ENCODE results near the gene LETMD1. TPM values are rescaled to one million over a fixed set of nuclear protein-coding genes. Genes with fewer than 3 reads are reported as not detected.

LETMD1 gene
- total and polyA plus RNA-seq, 2 of the 13 experiments (the other 11 are each of a cell fraction or from before 2014, with no cell fraction given): 43.3 to 87.7 TPM

DNA sequence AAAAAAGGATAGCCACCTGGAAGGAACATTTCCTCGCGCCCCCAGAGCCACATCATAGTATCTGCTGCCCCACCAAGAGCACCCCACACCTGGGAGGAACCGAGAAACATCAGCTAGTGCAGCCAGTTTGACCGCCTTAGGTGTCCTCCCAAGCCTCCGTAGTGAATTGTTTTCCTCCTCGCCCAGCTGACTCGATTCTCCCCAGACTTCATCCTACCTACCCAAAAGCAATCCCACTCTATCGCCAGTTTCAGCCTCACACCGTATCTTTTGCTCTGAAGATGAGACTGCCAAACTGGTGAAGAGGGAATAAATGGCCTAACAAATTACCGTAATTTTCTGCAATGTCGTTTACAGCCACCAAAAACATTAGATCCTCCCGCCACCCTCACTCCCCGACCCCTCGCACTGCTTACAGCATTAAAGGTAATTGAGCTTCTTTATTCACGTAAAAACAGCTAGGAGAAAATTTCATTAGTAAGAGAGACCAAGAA lies 20.7 kb upstream of the LETMD1 start:
- no peak for FAIRE-seq
- H3K9me3 ChIP-seq (ENCODE audit: low read length): no peaks in the 10 kb centered on the region
- no peaks in the 10 kb centered on the region for H4K20me1 ChIP-seq (ENCODE audit: insufficient read depth, low read length)
- POLR2A ChIA-PET: interaction anchor here (0.6 to 4.4 kb wide), 9 partner anchors 10 to 263 kb away, joined by 3 to 24 read pairs (median 12); partner anchors contain the start of genes ATF1, CSRNP2 and DAZAP2
- BruUV-seq (replicated peaks): no TSS peak
- in situ Hi-C loops (cut with HindIII; ENCODE audit: extremely low pct_ligation_motif_present, low pct_unique_long_range_greater_than_20kb) (loop anchor here (10.0 kb wide), 1 partner anchor 203 kb away; no protein-coding TSS in a partner anchor), intact Hi-C loops (cut with micrococcal nuclease; ENCODE audit: unreplicated experiment) (loop anchor here (2.0 to 10.0 kb wide), 2 partner anchors 47 to 1903 kb away; no protein-coding TSS in a partner anchor)
- H3K9ac ChIP-seq (ENCODE audit: insufficient read depth, low read depth, low read length): peak overlapping the region; percentile 48
- 45% methylated on average over 14 of the region's 15 CpGs for WGBS (ENCODE audit: low lambda C conversion rate)
- no peak for ATAC-seq
- CTCF ChIA-PET (ENCODE audit: low intra/inter-chr PET ratio, low total read pairs): interaction anchor here (1.4 kb wide), 1 partner anchor 202 kb away, joined by 4 read pairs; no protein-coding TSS in a partner anchor
- H3K4me1 ChIP-seq (ENCODE audit: insufficient read depth, low read length): peaks cover 60% of the 10 kb centered on the region
- H3K27ac ChIP-seq (ENCODE audit: extremely low read length, insufficient read depth, low read length): peak overlapping the region; percentile 19
- H3K4me2 ChIP-seq (ENCODE audit: low read depth, low read length): peak overlapping the region; percentile 75
- H3K79me2 ChIP-seq (ENCODE audit: insufficient read depth, low read length): peaks cover 29% of the 10 kb centered on the region
- no peaks in the 10 kb centered on the region for H3K36me3 ChIP-seq (replicated peaks in 1 of 2; ENCODE audit: control insufficient read depth in 1 of 2, insufficient read depth in 2 of 2, low read length in 2 of 2)
- H3K27me3 ChIP-seq (ENCODE audit: control insufficient read depth in 1 of 2, insufficient read depth in 2 of 2, low read length in 2 of 2): no peaks in the 10 kb centered on the region; a peak in 1 of 5 replicates
- peak overlapping the region; percentile 39 for H2AFZ ChIP-seq (ENCODE audit: low read length)
- TF ChIP-seq, protein P1, sequence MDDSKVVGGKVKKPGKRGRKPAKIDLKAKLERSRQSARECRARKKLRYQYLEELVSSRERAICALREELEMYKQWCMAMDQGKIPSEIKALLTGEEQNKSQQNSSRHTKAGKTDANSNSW (CRISPR knock-in tag; IDR thresholded peaks at IDR 0.05; ENCODE audit: borderline replicate concordance): no peak
- TF ChIP-seq GZF1 (CRISPR knock-in tag; IDR thresholded peaks at IDR 0.05): peak; percentile 98
- no peak for TF ChIP-seq AGO1 (IDR thresholded peaks at IDR 0.05; ENCODE audit: low read depth, low read length, poor library complexity, severe bottlenecking)
- TF ChIP-seq GLI4 (CRISPR knock-in tag; IDR thresholded peaks at IDR 0.05; ENCODE audit: borderline replicate concordance): no peak
- no peak for DNase-seq (ENCODE audit: low spot score)
- peak overlapping the region; percentile 38 to 60 (median 44) for H3K4me3 ChIP-seq (replicated peaks in 1 of 3; ENCODE audit: insufficient read depth in 1 of 3, low read depth in 2 of 3, low read length in 3 of 3)

DNA sequence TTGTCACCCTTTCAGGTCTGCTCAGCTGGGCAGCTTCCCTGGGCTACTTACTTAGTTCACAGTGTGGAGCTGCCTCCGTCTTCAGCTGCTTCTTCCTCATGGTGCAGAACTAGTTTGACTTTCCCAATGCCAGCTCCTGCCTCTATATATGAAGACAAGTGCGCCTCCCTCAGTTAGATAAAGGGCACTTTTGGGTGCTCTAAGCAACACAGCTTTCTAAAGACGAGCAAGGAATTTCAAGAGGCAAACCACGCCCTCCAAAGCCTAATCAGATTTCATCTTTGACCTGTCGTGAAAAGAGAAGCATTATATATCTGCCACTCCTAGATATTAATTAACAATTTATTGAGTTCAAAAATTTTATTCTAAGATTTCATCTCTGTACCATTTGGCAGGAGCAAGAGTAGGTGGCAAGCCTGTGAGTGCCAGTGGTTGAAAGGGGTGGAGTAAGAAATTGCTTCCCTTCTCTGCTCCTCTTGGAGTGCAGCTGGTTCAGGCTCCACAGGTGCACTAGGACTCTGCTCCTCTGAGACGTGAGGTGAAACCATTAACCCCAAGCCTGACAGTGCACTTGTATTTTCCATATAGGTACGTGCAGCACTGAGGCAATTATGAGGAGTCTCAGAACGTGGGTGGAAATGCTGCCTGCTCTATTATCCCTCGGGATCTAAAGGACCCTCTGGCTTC lies 19.9 kb upstream of the LETMD1 start:
- Histone ChIP-seq H3K9me3 (ENCODE audit: low read length) (no peaks in the 10 kb centered on the region), H3K4me2 (ENCODE audit: low read depth, low read length) (peak overlapping the region; percentile 75), H3K36me3 (replicated peaks in 1 of 2; ENCODE audit: control insufficient read depth in 1 of 2, insufficient read depth in 2 of 2, low read length in 2 of 2) (no peaks in the 10 kb centered on the region), H3K4me1 (ENCODE audit: insufficient read depth, low read length) (peaks cover 56% of the 10 kb centered on the region), H4K20me1 (ENCODE audit: insufficient read depth, low read length) (no peaks in the 10 kb centered on the region), H3K9ac (ENCODE audit: insufficient read depth, low read depth, low read length) (peak overlapping the region; percentile 24; the same call in 1 of the 2 replicates), H3K4me3 (replicated peaks in 1 of 3; ENCODE audit: insufficient read depth in 1 of 3, low read depth in 2 of 3, low read length in 3 of 3) (peak overlapping the region; percentile 38 to 60 (median 44)), H3K27me3 (ENCODE audit: control insufficient read depth in 1 of 2, insufficient read depth in 2 of 2, low read length in 2 of 2) (no peaks in the 10 kb centered on the region; a peak in 1 of 5 replicates), H3K79me2 (ENCODE audit: insufficient read depth, low read length) (peaks cover 20% of the 10 kb centered on the region), H2AFZ (ENCODE audit: low read length) (peak overlapping the region; percentile 54), H3K27ac (ENCODE audit: extremely low read length, insufficient read depth, low read length) (no peak overlapping the region)
- ChIA-PET CTCF (ENCODE audit: low intra/inter-chr PET ratio, low total read pairs) (interaction anchor here (1.4 kb wide), 1 partner anchor 203 kb away, joined by 4 read pairs; no protein-coding TSS in a partner anchor), POLR2A (interaction anchor here (0.6 to 4.4 kb wide), 6 partner anchors 16 to 264 kb away, joined by 3 to 24 read pairs (median 5); partner anchors contain the start of genes ATF1 and CSRNP2)
- BruUV-seq (replicated peaks): no TSS peak
- no peak for FAIRE-seq
- under 1% methylated on average over 9 of the region's 9 CpGs for WGBS (ENCODE audit: low lambda C conversion rate)
- in situ Hi-C loops (cut with HindIII; ENCODE audit: extremely low pct_ligation_motif_present, low pct_unique_long_range_greater_than_20kb) (loop anchor here (10.0 kb wide), 1 partner anchor 203 kb away; no protein-coding TSS in a partner anchor), intact Hi-C loops (cut with micrococcal nuclease; ENCODE audit: unreplicated experiment) (loop anchor here (2.0 to 10.0 kb wide), 3 partner anchors 203 to 1903 kb away; partner anchors contain the start of gene ATF1)
- peak; percentile 70 for DNase-seq (ENCODE audit: low spot score)
- no peak for ATAC-seq
- no peak for TF ChIP-seq TEAD2 (CRISPR knock-in tag; IDR thresholded peaks at IDR 0.05)
- TF ChIP-seq PHF5A (CRISPR knock-in tag; IDR thresholded peaks at IDR 0.05; ENCODE audit: low read depth, unreplicated experiment): peak; percentile 45
- no peak for TF ChIP-seq ZNF468 (CRISPR knock-in tag; IDR thresholded peaks at IDR 0.05)
- 0 out of 2 replicates have a peak, but pooled peaks have one; percentile 13 for TF ChIP-seq RARA (CRISPR knock-in tag; IDR thresholded peaks at IDR 0.05)
- TF ChIP-seq, protein P2, sequence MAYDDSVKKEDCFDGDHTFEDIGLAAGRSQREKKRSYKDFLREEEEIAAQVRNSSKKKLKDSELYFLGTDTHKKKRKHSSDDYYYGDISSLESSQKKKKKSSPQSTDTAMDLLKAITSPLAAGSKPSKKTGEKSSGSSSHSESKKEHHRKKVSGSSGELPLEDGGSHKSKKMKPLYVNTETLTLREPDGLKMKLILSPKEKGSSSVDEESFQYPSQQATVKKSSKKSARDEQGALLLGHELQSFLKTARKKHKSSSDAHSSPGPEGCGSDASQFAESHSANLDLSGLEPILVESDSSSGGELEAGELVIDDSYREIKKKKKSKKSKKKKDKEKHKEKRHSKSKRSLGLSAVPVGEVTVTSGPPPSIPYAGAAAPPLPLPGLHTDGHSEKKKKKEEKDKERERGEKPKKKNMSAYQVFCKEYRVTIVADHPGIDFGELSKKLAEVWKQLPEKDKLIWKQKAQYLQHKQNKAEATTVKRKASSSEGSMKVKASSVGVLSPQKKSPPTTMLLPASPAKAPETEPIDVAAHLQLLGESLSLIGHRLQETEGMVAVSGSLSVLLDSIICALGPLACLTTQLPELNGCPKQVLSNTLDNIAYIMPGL (CRISPR knock-in tag; IDR thresholded peaks at IDR 0.05; ENCODE audit: borderline replicate concordance in 1 of 2, low read depth in 1 of 2): peak in 1 of 2 experiments; percentile 49; a peak in 2 of 4 replicates
- no peak for TF ChIP-seq ZNF446 (CRISPR knock-in tag; IDR thresholded peaks at IDR 0.05)
- TF ChIP-seq NFIB (CRISPR knock-in tag; IDR thresholded peaks at IDR 0.05; ENCODE audit: borderline replicate concordance): no peak
- TF ChIP-seq ELF3 (CRISPR knock-in tag; IDR thresholded peaks at IDR 0.05): peak; percentile 33; the same call in 1 of the 2 replicates
- peak; percentile 58 for TF ChIP-seq POLR2AphosphoS5 (IDR thresholded peaks at IDR 0.05; ENCODE audit: low read depth, low read length)
- no peak for TF ChIP-seq ZFP36 (IDR thresholded peaks at IDR 0.05; ENCODE audit: borderline replicate concordance, low read depth, low read length, partially characterized antibody)
